ENCODE data around the gene SNRNP35. TPM values are rescaled to one million over a fixed set of nuclear protein-coding genes. Genes with fewer than 3 reads are reported as not detected.
"Not testable (repeated sequence)": the region's sequence is repeated elsewhere in the genome, so short reads cannot be mapped to it uniquely, and the experiment has no call there.

SNRNP35 gene, protein sequence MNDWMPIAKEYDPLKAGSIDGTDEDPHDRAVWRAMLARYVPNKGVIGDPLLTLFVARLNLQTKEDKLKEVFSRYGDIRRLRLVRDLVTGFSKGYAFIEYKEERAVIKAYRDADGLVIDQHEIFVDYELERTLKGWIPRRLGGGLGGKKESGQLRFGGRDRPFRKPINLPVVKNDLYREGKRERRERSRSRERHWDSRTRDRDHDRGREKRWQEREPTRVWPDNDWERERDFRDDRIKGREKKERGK
- polyA plus RNA-seq (ENCODE audit: insufficient read length in 4 of 4), result 10 to 100 TPM; 32.3 to 47.6 (median 39.4) TPM

GRCh38 chr12:123457980-123458779 lies at the start of gene SNRNP35:
Gene SNRNP35 (plus strand): TSS chr12:123458139. CDS start chr12:123465541, 7,402 bp downstream.
- DNase-seq (ENCODE audit: low read depth in 4 of 4, low spot score in 3 of 4), result peak in 3 of 4 donors; percentile 70 to 80 (median 75)

DNA sequence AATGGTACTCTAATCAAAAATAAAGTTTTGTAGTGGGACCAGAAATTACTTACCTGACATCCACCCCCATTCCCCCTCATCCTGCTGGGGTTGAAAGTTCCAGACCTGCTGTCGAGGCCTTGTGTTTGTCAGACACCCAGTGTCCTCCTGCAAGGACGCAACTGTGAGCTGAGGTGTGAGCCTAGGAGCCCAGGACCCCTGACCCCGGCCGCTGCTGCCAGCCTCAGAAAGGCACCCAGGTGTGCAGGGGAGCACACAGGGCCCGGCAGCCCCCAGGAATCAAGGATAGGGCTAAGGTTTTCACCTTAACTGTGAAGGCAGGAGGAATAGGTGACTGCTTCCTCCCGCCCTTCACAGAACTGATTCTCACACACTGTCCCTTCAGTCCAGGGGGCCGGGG lies 49.3 kb upstream of the SNRNP35 start:
- not testable (repeated sequence) for DNase-seq (ENCODE audit: low read depth in 4 of 4, low spot score in 3 of 4)

DNA sequence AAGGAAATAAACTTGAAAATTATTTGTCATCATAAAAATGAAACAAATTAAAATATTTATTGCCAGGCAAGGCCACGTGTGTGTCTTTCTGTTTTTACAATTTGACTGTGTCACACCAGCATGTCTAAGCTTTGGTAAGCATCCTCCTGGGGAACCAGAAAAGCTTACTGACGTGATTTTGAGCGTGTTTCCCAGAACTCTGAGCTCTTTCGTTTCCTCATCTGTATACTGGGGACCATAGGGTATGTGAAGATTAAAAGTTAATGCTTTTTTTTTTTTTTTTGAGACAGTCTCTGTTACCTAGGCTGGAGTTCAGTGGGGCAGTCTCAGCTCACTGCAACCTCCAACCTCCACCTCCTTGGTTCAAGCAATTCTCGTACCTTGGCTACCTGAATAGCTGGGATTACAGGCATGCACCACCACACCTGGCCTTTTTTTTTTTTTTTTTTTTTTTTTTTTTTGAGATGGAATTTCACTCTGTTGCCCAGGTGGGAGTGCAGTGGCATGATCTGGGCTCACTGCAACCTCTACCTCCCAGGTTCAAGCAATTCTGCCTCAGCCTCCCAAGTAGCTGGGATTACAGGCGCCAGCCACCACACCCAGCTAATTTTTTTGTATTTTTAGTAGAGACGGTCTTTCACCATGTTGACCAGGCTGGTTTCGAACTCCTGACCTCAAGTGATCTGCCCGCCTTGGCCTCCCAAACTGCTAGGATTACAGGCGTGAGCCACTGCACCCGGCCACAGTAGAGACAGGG lies 48.5 kb upstream of the SNRNP35 start:
- not testable (repeated sequence) for DNase-seq (ENCODE audit: low read depth in 4 of 4, low spot score in 3 of 4)

GRCh38 chr12:123410041-123410412 lies 47.9 kb upstream of the SNRNP35 start:
- no peak for DNase-seq (ENCODE audit: low read depth in 4 of 4, low spot score in 3 of 4)

GRCh38 chr12:123421314-123421713 lies 36.6 kb upstream of the SNRNP35 start:
- no peak for DNase-seq (ENCODE audit: low read depth in 4 of 4, low spot score in 3 of 4)

- no peak for DNase-seq (ENCODE audit: low read depth in 4 of 4, low spot score in 3 of 4)
Observed at GRCh38 chr12:123427036-123427769, 30.7 kb upstream of the SNRNP35 start.

GRCh38 chr12:123428591-123428990 lies 29.3 kb upstream of the SNRNP35 start:
- no peak for DNase-seq (ENCODE audit: low read depth in 4 of 4, low spot score in 3 of 4)

GRCh38 chr12:123429101-123429500 lies 28.8 kb upstream of the SNRNP35 start:
- DNase-seq (ENCODE audit: low read depth in 4 of 4, low spot score in 3 of 4), result not testable (repeated sequence)

DNA sequence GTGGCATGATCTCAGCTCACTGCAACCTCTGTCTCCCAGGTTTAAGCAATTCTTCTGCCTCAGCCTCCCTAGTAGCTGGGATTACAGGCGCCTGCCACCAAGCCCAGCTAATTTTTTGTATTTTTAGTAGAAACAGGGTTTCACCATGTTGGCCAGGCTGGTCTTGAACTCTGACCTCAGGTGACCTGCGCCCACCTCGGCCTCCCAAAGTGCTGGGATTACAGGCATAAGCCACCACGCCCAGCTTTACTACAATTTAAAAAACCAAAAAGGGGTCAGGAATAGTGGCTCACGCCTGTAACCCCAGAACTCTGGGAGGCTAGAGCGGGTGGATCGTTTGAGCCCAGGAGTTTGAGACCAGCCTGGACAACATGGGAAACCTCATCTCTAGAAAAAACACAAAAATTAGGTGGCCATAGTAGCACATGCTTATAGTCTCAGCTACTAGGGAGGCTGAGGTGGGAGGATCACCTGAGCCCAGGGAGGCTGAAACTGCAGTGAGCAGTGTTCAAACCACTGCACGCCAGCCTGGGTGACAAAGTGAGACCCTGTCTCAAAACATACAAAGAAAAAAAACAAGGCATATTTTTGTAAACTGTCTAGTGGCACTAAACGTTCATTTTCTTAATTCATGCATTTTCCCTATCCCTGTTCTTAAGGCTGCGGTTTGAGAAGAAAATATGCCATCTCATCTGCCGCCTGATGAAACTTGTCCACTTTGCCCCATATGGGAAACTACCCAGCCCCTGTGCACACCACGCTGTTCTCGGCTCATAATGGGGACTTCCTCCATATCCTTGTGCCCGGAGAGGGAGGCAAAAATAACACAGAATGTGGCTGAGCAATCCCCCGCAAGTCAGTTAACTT lies 25.8 kb upstream of the SNRNP35 start:
- not testable (repeated sequence) for DNase-seq (ENCODE audit: low read depth in 4 of 4, low spot score in 3 of 4)

DNA sequence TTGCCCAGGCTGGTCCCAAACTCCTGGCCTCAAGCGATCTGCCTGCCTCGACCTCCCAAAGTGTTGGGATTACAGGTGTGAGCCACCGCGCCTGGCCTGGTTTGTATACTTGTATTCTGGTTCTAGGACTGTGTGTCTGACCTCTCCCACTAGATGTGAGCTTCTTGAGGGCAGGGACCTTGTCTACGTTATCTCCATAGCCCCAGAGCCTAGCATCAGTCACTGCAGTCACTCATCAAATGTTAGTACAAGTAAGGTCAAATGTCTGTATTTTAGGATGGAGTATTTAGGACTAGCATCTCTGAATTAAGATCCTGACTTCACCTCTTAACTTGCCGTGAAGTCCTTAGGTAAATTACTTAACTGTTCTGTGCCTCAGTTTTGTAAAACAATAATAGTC lies 24.3 kb upstream of the SNRNP35 start:
- DNase-seq (ENCODE audit: low read depth in 4 of 4, low spot score in 3 of 4), result no peak

DNA sequence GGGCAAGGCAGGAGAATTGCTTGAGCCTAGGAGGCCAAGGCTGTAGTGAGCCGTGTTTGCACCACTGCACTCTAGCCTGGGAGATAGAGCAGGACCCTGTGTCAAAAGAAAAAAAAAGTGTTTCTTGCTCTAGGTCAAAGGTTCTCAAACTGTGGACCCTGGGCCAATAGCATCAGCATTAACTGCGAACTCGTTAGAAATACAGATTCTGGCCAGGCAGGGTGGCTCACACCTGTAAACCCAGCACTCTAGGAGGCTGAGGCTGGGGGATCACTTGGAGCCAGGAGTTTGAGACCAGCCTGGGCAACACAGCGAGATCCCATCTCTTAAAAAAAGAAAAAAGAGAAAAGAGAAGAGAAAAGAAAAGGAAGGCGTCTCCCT lies 22.3 kb upstream of the SNRNP35 start:
- no peak for DNase-seq (ENCODE audit: low read depth in 4 of 4, low spot score in 3 of 4)

GRCh38 chr12:123436017-123436964 lies 21.6 kb upstream of the SNRNP35 start, which contains the start of gene RILPL2:
Gene RILPL2 (minus strand): TSS chr12:123436684. CDS start chr12:123436420, 264 bp downstream.
- DNase-seq (ENCODE audit: low read depth in 4 of 4, low spot score in 3 of 4), result peak in 3 of 4 donors; percentile 53 to 61 (median 60)

GRCh38 chr12:123441523-123442164 lies 16.3 kb upstream of the SNRNP35 start:
- DNase-seq (ENCODE audit: low read depth in 4 of 4, low spot score in 3 of 4), result no peak

DNA sequence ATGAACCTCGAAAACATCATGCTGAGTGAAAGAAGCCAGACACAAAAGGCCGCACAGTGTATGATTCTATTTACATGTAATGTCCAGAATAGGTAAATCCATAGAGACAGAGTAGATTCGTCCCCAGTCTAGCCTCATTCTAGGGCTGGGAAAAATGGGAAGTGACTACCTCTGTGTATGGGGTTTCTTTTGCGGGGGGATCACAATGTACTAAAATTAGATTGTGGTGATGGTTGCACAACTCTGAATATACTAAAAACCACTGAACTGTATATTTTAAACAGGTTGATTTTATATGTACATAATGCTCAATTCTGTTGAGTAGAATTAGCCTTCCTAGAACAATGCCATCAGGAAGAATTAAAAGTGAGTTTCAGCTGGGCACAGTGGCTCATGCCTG lies 15.2 kb upstream of the SNRNP35 start:
- DNase-seq (ENCODE audit: low read depth in 4 of 4, low spot score in 3 of 4), result no peak

- DNase-seq (ENCODE audit: low read depth in 4 of 4, low spot score in 3 of 4), result no peak
Observed at GRCh38 chr12:123444092-123445026, 13.6 kb upstream of the SNRNP35 start.

DNA sequence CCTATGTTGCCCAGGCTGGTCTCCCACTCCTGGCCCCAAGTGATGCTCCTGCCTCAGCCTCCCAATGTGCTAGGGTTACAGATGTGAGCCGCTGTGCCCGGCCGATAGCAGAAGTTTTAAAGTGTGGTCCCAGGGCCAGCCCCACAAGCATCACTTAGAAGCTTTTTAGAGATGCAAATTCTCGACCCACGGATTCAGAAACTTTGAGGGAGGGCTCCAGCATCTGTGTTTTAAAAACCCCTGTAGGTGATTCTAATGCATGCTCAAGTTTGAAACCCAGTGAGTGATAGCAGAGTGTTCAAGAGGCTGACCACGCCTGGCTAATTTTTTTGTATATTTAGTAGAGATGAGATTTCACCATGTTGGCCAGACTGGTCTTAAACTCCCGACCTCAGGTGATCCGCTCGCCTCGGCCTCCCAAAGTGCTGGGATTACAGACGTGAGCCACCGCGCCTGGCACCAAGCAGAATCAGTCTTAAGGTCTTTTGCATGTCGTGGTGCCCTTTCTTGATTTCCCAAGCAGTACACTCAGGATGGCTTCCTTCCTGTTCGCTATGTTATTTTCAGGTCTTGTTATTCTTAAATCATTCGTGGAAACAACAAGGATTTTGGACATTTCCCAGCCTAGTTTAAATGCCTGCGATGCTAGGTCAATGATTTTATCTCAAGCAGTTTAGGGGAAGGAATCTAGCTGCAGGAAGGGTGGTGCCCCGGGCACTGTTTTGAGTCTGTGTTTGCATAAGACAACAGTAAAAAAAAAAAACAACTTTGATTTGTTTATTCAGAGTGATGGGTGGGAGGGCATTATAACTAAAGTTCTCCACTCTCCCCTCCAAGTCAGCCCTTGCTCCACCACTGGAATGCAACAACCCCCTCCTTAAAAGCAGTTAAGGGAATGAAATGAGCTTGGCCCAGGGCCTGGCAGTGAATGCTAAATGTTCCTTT lies 12.3 kb upstream of the SNRNP35 start:
- no peak for DNase-seq (ENCODE audit: low read depth in 4 of 4, low spot score in 3 of 4)
